ENCODE measurements around the gene HIBCH.
"Not testable (repeated sequence)": the region's sequence is repeated elsewhere in the genome, so short reads cannot be mapped to it uniquely, and the experiment has no call there.

Gene HIBCH

DNA sequence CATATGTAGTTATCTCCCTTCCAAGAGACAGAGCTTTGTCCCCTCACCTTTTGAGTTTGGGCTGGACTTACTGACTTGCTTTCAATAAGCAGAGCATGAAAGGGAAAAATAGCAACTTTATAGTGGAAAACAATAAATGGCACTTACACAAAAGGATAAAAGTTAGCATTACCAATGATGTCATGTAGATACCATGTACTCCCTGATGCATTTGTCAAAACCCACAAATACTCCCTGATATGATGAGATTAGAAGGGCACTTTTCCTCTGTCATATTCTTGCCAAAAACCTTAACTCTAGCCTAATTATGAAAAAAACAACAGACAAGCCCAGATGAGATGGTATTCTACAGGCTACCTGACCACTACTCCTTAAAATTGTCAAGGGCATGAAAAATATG is 16.0 kb downstream of the HIBCH start:
- DNase-seq = no peak

DNA sequence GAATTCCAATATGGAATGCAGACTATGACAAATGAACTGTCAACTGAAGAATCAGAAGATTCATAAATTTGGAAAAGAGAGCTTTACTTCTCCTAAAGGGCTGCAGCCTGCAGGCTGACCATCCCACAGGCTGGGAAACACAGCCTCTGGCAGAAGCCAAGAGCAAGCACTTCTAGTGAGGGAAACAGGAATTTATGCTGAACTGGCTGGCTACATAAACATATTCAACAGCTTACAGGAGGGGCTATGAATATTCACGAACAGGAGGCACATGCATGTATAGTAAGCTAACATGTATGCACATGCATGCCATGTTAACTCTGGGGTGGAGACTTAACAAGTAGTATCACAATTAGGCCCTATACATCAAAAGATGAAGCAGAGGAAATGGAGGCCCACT is 17.6 kb downstream of the HIBCH start:
- no peak for DNase-seq

- no peak for DNase-seq
Observed at GRCh38 chr2:190301032-190301431, 18.6 kb downstream of the HIBCH start.

GRCh38 chr2:190297880-190298279 is 21.7 kb downstream of the HIBCH start:
- not testable (repeated sequence) for DNase-seq

DNA sequence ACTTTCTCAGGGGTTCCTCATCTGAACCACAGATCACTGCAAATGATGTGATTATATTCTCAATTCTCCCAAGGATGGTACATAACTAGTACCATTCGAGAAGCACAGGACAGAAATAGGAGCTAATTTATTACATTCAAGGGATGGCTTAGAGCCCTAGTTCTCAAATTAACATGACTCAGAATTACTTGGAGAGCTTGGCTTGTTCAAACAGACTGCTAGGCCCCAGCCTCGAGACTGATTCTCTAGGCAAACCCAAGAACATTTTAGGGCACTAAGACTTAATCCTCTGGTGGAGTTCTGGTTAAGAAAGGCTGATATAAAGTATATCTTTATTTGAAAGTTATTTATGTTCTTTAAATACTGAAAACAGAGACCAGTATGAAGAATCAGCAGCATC is 35.8 kb downstream of the HIBCH start:
- DNase-seq = no peak

- DNase-seq = no peak
Observed at GRCh38 chr2:190280565-190281350, 38.9 kb downstream of the HIBCH start.

GRCh38 chr2:190279256-190280134 is 40.1 kb downstream of the HIBCH start:
- not testable (repeated sequence) for DNase-seq

DNA sequence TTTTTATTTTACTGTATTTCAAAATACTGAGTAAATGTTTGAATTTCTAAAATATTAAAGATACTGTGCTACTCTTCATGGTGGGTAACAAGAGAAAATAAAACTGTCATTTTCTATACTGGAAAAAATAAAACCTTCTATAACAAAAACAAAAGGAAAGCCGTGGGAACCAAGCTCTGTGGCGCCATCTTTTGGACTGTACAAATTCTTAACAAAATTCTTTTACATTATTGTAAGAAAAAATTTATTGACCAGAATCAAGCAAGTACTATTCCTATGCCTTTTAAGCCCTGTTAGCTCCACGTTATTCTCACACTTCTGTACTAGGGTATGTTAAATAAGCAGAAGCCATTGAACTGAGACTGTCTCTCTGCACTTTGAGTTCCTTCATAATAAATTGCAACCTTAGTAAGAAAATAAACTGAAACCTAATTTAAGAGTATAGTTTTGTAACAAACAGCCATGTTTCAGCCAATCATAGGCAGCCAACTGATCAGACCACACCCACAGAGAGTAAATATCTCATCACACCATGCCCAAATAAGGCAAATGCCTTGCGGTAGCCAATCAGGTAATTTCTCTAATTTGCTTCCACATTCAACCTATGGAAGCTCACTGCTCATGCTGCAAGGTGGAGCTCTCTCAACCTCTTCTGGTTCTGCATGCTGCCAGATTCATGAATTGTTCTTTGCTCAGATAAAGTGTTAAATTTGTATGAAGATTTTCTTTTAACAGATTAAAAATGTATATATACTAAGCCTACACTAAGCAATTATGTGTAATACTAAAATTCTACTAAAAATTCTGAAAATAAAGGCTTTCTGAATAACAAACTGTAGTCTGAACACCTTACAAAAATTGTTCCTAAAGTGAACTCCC is 42.2 kb downstream of the HIBCH start:
- peak in 1 of 2 donors; percentile 8 for DNase-seq

DNA sequence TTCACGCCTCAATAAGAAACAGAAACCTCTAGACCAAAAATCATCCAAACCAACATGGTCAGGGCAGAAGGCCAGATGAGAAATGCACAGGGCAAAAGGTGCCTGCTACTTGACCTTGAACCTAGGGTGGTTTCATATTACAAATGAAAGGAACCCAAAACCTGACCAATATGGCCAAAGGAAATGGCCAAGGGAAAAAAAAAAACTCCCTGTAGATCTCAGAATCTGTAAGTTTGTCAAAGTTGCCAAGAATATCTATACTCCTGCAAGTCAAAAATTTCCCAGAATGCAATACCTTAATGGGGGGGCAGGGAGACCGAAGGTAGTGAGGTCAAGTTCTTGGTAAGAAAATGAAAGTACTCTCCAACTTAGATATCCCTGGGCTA is 47.2 kb downstream of the HIBCH start:
- no peak for DNase-seq

DNA sequence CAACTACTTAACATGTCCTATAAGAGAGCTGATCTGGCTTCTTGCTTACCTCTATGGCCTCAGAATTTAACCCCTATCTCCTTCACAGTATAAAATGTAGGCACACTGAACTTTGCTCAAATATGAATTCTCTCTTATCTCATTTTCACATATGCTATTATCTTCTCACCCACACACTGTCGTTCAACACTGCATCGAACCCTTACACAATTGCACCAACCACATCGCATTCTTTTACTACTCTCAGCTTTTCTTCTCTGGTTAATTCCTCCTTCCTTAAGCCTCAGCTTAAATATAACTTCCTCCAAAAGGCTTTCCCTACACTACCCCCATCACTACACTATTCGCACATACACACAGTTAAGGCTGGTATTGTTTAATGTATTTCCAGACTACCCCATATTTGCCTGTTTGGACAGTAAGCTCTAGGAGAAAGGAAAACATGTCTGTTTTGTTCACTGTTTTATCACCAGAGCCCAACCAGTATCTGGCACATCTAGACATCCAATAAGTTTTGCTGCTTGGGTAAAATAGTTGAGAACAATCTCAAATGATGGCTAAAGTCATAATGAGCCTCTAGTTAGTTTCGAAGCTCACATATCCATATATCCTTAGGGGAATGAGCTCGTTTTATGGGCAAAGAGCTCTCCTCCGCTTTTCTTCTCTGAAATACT is 47.7 kb downstream of the HIBCH start:
- DNase-seq = no peak

GRCh38 chr2:190270298-190270697 is 49.3 kb downstream of the HIBCH start:
- no peak for DNase-seq

DNA sequence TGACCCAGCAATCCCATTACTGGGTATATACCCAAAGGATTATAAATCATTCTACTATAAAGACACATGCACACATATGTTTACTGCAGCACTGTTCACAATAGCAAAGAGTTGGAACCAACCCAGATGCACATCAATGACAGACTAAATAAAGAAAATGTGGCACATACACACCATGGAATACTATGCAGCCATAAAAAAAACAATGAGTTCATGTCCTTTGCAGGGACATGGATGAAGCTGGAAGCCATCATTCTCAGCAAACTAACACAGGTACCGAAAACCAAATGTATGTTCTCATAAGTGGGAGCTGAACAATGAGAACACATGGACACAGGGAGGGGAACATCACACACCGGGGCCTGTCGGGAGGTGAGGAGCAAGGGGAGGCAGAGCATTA is 49.9 kb downstream of the HIBCH start:
- DNase-seq = not testable (repeated sequence)

DNA sequence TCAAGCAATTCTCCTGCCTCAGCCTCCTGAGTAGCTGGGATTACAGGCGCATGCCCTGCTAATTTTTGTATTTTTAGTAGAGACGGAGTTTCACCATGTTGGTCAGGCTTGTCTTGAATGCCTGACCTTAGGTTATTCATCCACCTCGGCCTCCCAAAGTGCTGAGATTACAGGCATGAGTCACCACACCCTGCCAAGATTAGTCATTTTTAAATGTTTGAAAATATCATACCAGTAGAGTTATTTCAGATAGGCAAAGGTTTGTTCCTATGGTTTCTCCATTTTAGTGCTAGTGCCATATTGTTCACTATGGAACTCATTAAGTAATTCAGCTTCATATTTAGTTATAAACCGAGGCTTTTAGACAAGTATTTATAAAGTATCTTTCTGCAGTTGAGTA is 52.3 kb downstream of the HIBCH start:
- DNase-seq = no peak

GRCh38 chr2:190266314-190266713 is 53.3 kb downstream of the HIBCH start:
- no peak for DNase-seq

- DNase-seq = no peak
Observed at GRCh38 chr2:190261851-190262250, 57.8 kb downstream of the HIBCH start.

GRCh38 chr2:190256087-190256486 is 63.5 kb downstream of the HIBCH start:
- DNase-seq = no peak

GRCh38 chr2:190255676-190256075 is 64.0 kb downstream of the HIBCH start:
- no peak for DNase-seq

DNA sequence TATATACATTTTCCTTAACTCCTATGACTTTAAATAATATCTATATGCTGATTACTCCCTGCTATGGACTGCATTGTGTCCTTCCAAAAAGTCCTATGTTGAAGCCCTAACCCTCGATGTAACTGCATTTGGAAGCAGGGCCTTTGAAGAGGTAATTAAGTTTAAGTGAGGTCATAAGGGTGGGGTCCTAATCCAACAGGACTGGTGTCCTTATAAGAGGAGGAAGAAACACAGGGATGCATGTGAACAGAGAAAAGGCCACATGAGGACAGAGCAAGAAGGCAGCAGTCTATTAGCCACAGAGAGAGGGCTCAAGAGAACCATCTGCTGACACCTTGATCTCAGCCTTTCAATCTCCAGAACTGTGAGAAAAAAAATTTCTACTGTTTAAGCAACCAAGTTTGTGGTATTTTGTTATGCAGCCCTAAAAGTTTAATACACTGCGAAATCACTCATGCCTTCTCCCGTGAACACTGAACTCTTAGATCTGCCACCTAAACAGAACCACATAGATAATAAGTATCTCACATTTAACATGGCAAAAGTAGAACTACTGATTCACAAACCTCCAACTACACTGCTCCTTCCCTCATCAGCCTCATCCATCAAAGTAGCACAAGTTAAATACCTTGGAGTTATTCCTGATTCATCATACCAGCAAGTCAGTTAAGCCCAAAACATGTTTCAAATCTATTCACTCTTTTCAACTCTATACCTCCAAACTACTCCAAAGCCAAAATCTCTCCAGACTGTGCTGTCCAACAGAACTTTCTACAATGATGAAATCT is 65.4 kb downstream of the HIBCH start:
- no peak for DNase-seq

- no peak for DNase-seq
Observed at GRCh38 chr2:190250421-190250820, 69.2 kb downstream of the HIBCH start.

DNA sequence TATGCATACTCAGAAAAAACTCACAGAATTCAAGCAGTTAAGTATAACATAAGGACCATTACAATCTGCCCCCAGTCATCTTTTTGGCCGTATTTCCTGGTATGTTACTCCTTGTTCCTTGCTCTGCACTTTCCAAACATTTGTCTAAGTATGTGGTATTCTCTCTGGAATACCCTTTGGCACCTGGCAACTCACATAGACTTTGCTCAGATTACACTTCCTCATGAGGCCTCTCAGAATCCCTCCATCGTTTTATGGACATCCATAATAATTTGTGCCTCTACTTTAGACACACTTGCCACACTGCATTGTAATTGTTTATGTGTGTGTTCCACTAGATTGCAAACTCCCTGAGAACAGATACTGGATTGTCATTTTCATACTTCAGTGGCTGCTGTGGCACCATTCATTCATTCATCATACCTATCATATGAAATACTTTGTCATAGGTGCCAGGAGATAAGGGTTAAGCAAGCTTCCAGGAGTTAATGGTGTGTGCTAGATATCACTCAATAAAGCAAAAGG is 84.0 kb downstream of the HIBCH start:
- DNase-seq = no peak

GRCh38 chr2:190235101-190235500 is 84.5 kb downstream of the HIBCH start:
- no peak for DNase-seq
